Sigmoid colon (tissue), 4 donors: ENCODE data around the gene EPN2.

ENCODE experiments used
- POLR2A ChIP-seq, 2 donors: fragments of 450-650 bp; IDR thresholded peaks; one replicate each; pipeline ENCODE4 v1.6.1; 2016; ENCODE audit warnings: antibody characterized with exemption in 2 of 2, mild to moderate bottlenecking in 2 of 2, moderate library complexity in 2 of 2
- POLR2AphosphoS5 ChIP-seq, 4 donors: sonication (generic); formaldehyde crosslinking; IDR thresholded peaks; one replicate each; pipeline ENCODE4 v1.6.1; 2017; ENCODE audit warnings: antibody characterized with exemption in 4 of 4
- TF ChIP-seq, protein P1 (sequence below), 4 experiments: fragments of 450-650 bp in 3 of 4; fragments of 200-600 bp in 1 of 4; IDR thresholded peaks; one replicate each; pipeline ENCODE4 v1.5.1; 2016 to 2019; ENCODE audit warnings: antibody characterized with exemption in 4 of 4, mild to moderate bottlenecking in 3 of 4, moderate library complexity in 2 of 4

DNA sequence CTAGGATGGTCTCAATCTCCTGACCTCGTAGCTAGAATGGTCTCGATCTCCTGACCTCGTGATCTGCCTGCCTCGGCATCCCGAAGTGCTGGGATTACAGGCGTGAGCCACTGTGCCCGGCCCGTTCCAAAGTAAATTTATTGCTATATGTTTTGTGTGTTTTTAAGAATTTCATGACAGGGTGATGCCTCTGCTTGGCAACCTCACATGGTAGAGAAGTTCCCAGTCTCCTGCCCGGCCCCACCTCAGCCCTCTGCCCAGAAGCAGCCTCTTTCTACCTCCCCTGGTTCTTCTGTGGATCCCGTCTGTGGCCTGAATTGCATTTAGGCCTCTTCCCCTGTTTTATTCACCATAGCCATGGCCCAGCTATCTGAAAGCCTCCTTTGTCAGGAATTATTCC is 70.4 kb downstream of the EPN2 start:
- TF ChIP-seq POLR2A (IDR thresholded peaks at IDR 0.05) (no peak), POLR2AphosphoS5 (IDR thresholded peaks at IDR 0.05) (no peak)
- TF ChIP-seq, protein P1, sequence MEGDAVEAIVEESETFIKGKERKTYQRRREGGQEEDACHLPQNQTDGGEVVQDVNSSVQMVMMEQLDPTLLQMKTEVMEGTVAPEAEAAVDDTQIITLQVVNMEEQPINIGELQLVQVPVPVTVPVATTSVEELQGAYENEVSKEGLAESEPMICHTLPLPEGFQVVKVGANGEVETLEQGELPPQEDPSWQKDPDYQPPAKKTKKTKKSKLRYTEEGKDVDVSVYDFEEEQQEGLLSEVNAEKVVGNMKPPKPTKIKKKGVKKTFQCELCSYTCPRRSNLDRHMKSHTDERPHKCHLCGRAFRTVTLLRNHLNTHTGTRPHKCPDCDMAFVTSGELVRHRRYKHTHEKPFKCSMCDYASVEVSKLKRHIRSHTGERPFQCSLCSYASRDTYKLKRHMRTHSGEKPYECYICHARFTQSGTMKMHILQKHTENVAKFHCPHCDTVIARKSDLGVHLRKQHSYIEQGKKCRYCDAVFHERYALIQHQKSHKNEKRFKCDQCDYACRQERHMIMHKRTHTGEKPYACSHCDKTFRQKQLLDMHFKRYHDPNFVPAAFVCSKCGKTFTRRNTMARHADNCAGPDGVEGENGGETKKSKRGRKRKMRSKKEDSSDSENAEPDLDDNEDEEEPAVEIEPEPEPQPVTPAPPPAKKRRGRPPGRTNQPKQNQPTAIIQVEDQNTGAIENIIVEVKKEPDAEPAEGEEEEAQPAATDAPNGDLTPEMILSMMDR (IDR thresholded peaks at IDR 0.05): no peak
